Glutamatergic neuron (in vitro differentiated cells): ENCODE results near the gene EXD1. TPM values are rescaled to one million over a fixed set of nuclear protein-coding genes. Genes with fewer than 3 reads are reported as not detected.

Source experiments
- DNase-seq: peaks from one replicate; pipeline ENCODE4 v3.0.0; 2022
- H3K27ac Mint-ChIP-seq: one replicate; pipeline ENCODE4 v1.8.0; 2020; ENCODE audit warnings: mild to moderate bottlenecking, mixed read lengths, inconsistent platforms; ENCODE audit not compliant: unreplicated experiment
- H3K27me3 Mint-ChIP-seq: one replicate; pipeline ENCODE4 v1.8.0; 2020; ENCODE audit warnings: mild to moderate bottlenecking, moderate library complexity, mixed read lengths, inconsistent platforms; ENCODE audit not compliant: unreplicated experiment
- H3K36me3 Mint-ChIP-seq: one replicate; pipeline ENCODE4 v1.8.0; 2020; ENCODE audit warnings: mild to moderate bottlenecking, mixed read lengths, inconsistent platforms; ENCODE audit not compliant: unreplicated experiment
- H3K4me1 Mint-ChIP-seq: one replicate; pipeline ENCODE4 v1.8.0; 2020; ENCODE audit warnings: mild to moderate bottlenecking, low read depth, mixed read lengths, inconsistent platforms; ENCODE audit not compliant: unreplicated experiment
- H3K4me3 Mint-ChIP-seq: one replicate; pipeline ENCODE4 v1.8.0; 2020; ENCODE audit warnings: mild to moderate bottlenecking, mixed read lengths, inconsistent platforms; ENCODE audit not compliant: unreplicated experiment
- H3K9me3 Mint-ChIP-seq: one replicate; pipeline ENCODE4 v1.8.0; 2020; ENCODE audit warnings: mild to moderate bottlenecking, moderate library complexity, mixed read lengths, inconsistent platforms; ENCODE audit not compliant: unreplicated experiment
- long read RNA-seq: library from polyadenylated mRNA; unstranded; transcript quantifications from one replicate; pipeline ENCODE4 v2.0.0, GENCODE V29; 2020; ENCODE audit not compliant: unreplicated experiment
- total RNA-seq: library from RNA; stranded (reverse); fragmentation: NEBNext Ultra II Directional; extraction: Animal tissue kit (Norgen Biotek cat#: 25700); gene quantifications from one replicate; pipeline ENCODE4 v1.2.1, GENCODE V29; 2021; ENCODE audit not compliant: unreplicated experiment
- TF ChIP-seq, protein P1 (sequence below): fragments of 200-600 bp; sonication (generic); IDR thresholded peaks from one replicate; pipeline ENCODE4 v1.5.0; 2021; ENCODE audit not compliant: partially characterized antibody, unreplicated experiment

Gene EXD1
- total RNA-seq: not detected
- long read RNA-seq: 0 reads

- Mint-ChIP-seq H3K27me3 (peaks cover 6% of the 10 kb centered on the region), H3K27ac (peak within 1 kb of the TSS; percentile 89), H3K4me3 (peak within 1 kb of the TSS; percentile 90), H3K36me3 (no peaks in the 10 kb centered on the region), H3K4me1 (peaks cover 8% of the 10 kb centered on the region), H3K9me3 (no peaks in the 10 kb centered on the region)
- DNase-seq: peak; percentile 97
- TF ChIP-seq, protein P1, sequence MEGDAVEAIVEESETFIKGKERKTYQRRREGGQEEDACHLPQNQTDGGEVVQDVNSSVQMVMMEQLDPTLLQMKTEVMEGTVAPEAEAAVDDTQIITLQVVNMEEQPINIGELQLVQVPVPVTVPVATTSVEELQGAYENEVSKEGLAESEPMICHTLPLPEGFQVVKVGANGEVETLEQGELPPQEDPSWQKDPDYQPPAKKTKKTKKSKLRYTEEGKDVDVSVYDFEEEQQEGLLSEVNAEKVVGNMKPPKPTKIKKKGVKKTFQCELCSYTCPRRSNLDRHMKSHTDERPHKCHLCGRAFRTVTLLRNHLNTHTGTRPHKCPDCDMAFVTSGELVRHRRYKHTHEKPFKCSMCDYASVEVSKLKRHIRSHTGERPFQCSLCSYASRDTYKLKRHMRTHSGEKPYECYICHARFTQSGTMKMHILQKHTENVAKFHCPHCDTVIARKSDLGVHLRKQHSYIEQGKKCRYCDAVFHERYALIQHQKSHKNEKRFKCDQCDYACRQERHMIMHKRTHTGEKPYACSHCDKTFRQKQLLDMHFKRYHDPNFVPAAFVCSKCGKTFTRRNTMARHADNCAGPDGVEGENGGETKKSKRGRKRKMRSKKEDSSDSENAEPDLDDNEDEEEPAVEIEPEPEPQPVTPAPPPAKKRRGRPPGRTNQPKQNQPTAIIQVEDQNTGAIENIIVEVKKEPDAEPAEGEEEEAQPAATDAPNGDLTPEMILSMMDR: peak; percentile 99
These were observed at the start of gene EXD1, which contains the start of gene CHP1 for GRCh38 chr15:41230650-41231421. Gene EXD1, minus strand, starts transcription at chr15:41230757. Its CDS starts 4,182 bp downstream, at chr15:41226575. Gene CHP1, plus strand, starts transcription at chr15:41231268. Its CDS starts 115 bp downstream, at chr15:41231383.

DNA sequence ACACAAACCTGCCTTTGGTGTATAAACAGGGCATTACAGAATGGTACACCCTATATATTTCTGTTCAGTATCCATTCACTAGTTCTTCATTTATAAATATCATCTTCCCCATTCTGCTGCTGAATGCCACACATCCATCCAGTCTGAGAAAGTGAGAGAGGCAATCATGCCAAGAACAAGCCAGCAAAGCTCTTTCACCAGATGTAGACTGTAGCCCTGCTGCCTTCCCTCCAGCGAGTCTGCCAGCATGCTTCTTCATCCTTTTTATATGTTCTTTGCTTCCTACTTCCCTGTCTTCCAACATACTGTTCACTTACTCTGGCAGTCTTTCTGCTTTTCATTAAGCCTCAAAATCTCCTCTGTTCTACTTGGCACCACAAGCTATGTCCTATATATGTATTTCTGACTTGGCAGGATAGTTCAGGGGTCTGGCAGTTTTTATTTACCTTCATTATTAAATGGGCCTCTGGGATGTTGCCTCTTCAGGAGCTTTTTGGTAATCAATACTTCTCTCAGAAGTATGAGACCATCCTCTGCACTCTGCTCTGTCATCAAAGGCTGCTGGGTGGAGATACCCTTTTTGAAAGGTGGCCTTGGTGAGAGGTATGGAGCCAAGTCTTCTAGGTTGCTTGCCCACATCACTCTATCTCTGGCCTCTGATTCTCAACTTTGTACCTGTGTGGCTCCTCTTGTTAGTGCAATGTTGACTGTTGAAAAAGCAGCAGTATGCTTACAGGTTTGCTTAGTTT, 49.2 kb upstream of the EXD1 start:
- H3K36me3 Mint-ChIP-seq: no peaks in the 10 kb centered on the region
- TF ChIP-seq, protein P1: no peak
- peaks cover 7% of the 10 kb centered on the region for H3K27me3 Mint-ChIP-seq
- peaks cover 7% of the 10 kb centered on the region for H3K4me1 Mint-ChIP-seq
- DNase-seq: no peak
- H3K9me3 Mint-ChIP-seq: peaks cover 8% of the 10 kb centered on the region
- H3K27ac Mint-ChIP-seq: no peak overlapping the region
- H3K4me3 Mint-ChIP-seq: no peak overlapping the region

DNA sequence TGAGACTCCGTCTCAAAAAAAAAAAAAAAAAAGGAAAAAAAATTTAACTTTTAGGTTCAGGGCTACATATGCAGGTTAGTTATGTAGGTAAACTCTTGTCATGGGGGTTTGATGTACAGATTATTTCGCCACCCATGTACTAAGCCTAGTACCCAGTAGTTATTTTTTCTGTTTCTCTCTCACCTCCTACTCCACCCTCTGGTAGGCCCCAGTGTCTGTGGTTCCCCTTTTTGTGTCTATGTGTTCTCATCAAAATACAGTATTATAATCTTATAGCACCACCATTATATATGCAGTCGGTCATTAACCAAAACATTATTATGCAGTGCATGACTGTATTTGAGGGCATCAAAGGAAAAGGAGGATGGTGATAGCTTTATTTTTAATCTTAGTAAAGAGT, 47.8 kb upstream of the EXD1 start:
- Mint-ChIP-seq H3K27me3 (peaks cover 3% of the 10 kb centered on the region), H3K27ac (no peak overlapping the region), H3K9me3 (peaks cover 1% of the 10 kb centered on the region), H3K4me3 (no peak overlapping the region), H3K36me3 (no peaks in the 10 kb centered on the region), H3K4me1 (peaks cover 7% of the 10 kb centered on the region)
- DNase-seq: no peak
- TF ChIP-seq, protein P1: no peak

DNA sequence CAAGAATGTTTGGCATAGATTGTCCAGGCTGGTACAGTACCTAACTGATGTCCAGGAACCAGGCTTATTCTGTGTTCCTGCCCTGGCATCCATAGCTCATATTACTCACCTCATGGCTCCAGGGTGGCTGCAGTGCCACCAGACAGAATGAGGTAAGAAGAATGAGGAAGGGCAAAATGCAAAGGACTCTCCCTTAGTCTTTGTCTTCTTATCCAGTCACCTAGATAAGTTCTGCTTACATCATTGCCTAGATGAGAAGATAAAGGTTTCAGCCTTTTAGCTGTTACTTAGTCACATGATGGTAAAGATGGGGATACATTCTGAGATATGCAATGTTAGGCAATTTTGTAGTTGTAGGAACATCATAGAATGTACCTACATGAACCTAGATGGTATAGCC, 46.3 kb upstream of the EXD1 start:
- no peak overlapping the region for H3K27ac Mint-ChIP-seq
- H3K4me3 Mint-ChIP-seq: no peak overlapping the region

More for the DNA sequence above, 46.3 kb upstream of the EXD1 start:
- Mint-ChIP-seq H3K36me3 (no peaks in the 10 kb centered on the region), H3K27me3 (peaks cover 1% of the 10 kb centered on the region), H3K9me3 (peaks cover 1% of the 10 kb centered on the region), H3K4me1 (no peaks in the 10 kb centered on the region)
- TF ChIP-seq, protein P1: no peak
- no peak for DNase-seq
